ENCODE measurements around the gene DAW1.

DAW1 gene

GRCh38 chr2:227877421-227878310 lies 6.2 kb downstream of the DAW1 start:
- TF ChIP-seq CTCF (IDR thresholded peaks at IDR 0.05; ENCODE audit: insufficient read depth, low read length) = no peak
- no peak for TF ChIP-seq POLR2AphosphoS5 (IDR thresholded peaks at IDR 0.05; ENCODE audit: low read depth)
- TF ChIP-seq GABPA (IDR thresholded peaks at IDR 0.05; ENCODE audit: low read depth) = no peak
- TF ChIP-seq SPI1 (IDR thresholded peaks at IDR 0.05; ENCODE audit: borderline replicate concordance, low read depth) = no peak
- TF ChIP-seq REST (IDR thresholded peaks at IDR 0.05; ENCODE audit: insufficient replicate concordance, low read depth) = no peak
- DNase-seq (ENCODE audit: low read depth in 1 of 2, low spot score in 1 of 2) = no peak
- no peak overlapping the region for H3K27ac ChIP-seq (replicated peaks)

GRCh38 chr2:227880460-227880859 lies 9.0 kb downstream of the DAW1 start:
- Histone ChIP-seq H3K27me3 (ENCODE audit: insufficient read depth, poor library complexity, severe bottlenecking) (no peaks in the 10 kb centered on the region), H3K4me3 (replicated peaks; ENCODE audit: insufficient read depth, low read length) (no peak overlapping the region), H3K27ac (replicated peaks) (no peak overlapping the region)
- TF ChIP-seq SPI1 (IDR thresholded peaks at IDR 0.05; ENCODE audit: borderline replicate concordance, low read depth) (no peak), REST (IDR thresholded peaks at IDR 0.05; ENCODE audit: insufficient replicate concordance, low read depth) (no peak), GABPA (IDR thresholded peaks at IDR 0.05; ENCODE audit: low read depth) (no peak), POLR2AphosphoS5 (IDR thresholded peaks at IDR 0.05; ENCODE audit: low read depth) (no peak), CTCF (IDR thresholded peaks at IDR 0.05; ENCODE audit: insufficient read depth, low read length) (no peak)
- DNase-seq (ENCODE audit: low read depth in 1 of 2, low spot score in 1 of 2) = peak in 1 of 2 experiments; percentile 15

More at GRCh38 chr2:227877421-227878310, 6.2 kb downstream of the DAW1 start:
- Histone ChIP-seq H3K4me3 (replicated peaks; ENCODE audit: insufficient read depth, low read length) (no peak overlapping the region), H3K27me3 (ENCODE audit: insufficient read depth, poor library complexity, severe bottlenecking) (no peaks in the 10 kb centered on the region)

- Histone ChIP-seq H3K27ac (replicated peaks) (peak overlapping the region; percentile 17), H3K4me3 (replicated peaks; ENCODE audit: insufficient read depth, low read length) (peak overlapping the region; percentile 18), H3K27me3 (ENCODE audit: insufficient read depth, poor library complexity, severe bottlenecking) (no peaks in the 10 kb centered on the region)
- TF ChIP-seq SPI1 (IDR thresholded peaks at IDR 0.05; ENCODE audit: borderline replicate concordance, low read depth) (no peak), POLR2AphosphoS5 (IDR thresholded peaks at IDR 0.05; ENCODE audit: low read depth) (no peak), GABPA (IDR thresholded peaks at IDR 0.05; ENCODE audit: low read depth) (no peak), CTCF (IDR thresholded peaks at IDR 0.05; ENCODE audit: insufficient read depth, low read length) (no peak), REST (IDR thresholded peaks at IDR 0.05; ENCODE audit: insufficient replicate concordance, low read depth) (no peak)
- DNase-seq (ENCODE audit: low read depth in 1 of 2, low spot score in 1 of 2) = peak in 1 of 2 experiments; percentile 27
Observed at GRCh38 chr2:227881866-227882517, 10.6 kb downstream of the DAW1 start.

Measured in HL-60 (cell line).